Thyroid gland (tissue), 4 donors: ENCODE results near the gene CCNQ.

Experiments
- CTCF ChIP-seq, 6 experiments: fragments of 200-600 bp in 3 of 6; fragments of 450-650 bp in 3 of 6; sonication (generic) in 3 of 6; IDR thresholded peaks; one replicate each; pipeline ENCODE4 v1.5.1; 2016 to 2019; ENCODE audit warnings: antibody characterized with exemption in 6 of 6, mild to moderate bottlenecking in 2 of 6, inconsistent platforms in 1 of 6, moderate library complexity in 1 of 6
- POLR2A ChIP-seq, 2 donors: fragments of 450-650 bp; IDR thresholded peaks; one replicate each; pipeline ENCODE4 v1.6.1; 2017; ENCODE audit warnings: antibody characterized with exemption in 2 of 2, mild to moderate bottlenecking in 2 of 2, moderate library complexity in 1 of 2

GRCh38 chrX:153626025-153626633 is 27.2 kb upstream of the CCNQ start:
- TF ChIP-seq CTCF (IDR thresholded peaks at IDR 0.05) (no peak), POLR2A (IDR thresholded peaks at IDR 0.05) (no peak)
